AG04450 (cell line): ENCODE results near the gene KLKB1. TPM values are rescaled to one million over a fixed set of nuclear protein-coding genes. Genes with fewer than 3 reads are reported as not detected.

Source experiments
- CTCF ChIA-PET: fragments of 300-600, 350-600 bp; formaldehyde crosslinking; extraction: SDS; loops from one replicate; lab custom pipeline; 2022; ENCODE audit warnings: antibody characterized with exemption, inconsistent platforms; lab: Charles Lee
- POLR2A ChIA-PET: fragments of 350-600 bp; formaldehyde crosslinking; extraction: SDS; loops from one replicate; lab custom pipeline; 2021; ENCODE audit warnings: antibody characterized with exemption, inconsistent platforms; lab: Yijun Ruan, JAX
- DNase-seq: peaks from one replicate; pipeline ENCODE4 v3.0.0-alpha.2; 2011; ENCODE audit warnings: low read depth, low spot score
- H3K27ac ChIP-seq: one replicate; pipeline ENCODE4 v1.5.1; 2012; ENCODE audit warnings: low read depth, low read length, control low read depth
- H3K27me3 ChIP-seq: one replicate; pipeline ENCODE4 v1.6.0; 2012; ENCODE audit warnings: low read length; ENCODE audit not compliant: control insufficient read depth, insufficient read depth
- H3K4me3 ChIP-seq: 2 replicates; pipeline ENCODE4 v1.5.1; 2011; ENCODE audit warnings: mild to moderate bottlenecking, low read depth, low read length, control low read depth
- H3K9me3 ChIP-seq: 2 replicates; pipeline ENCODE4 v1.5.1; 2012; ENCODE audit warnings: low read length; ENCODE audit not compliant: control insufficient read depth, insufficient read depth
- CTCF ChIP-seq: IDR thresholded peaks from 2 replicates; pipeline ENCODE4 v1.5.1; 2011; ENCODE audit warnings: low read depth, low read length, control low read depth, inconsistent platforms
- polyA plus RNA-seq: library from polyadenylated mRNA; depleted of rRNA; stranded (reverse); fragments of >200 nt; gene quantifications from 2 replicates; pipeline ENCODE4 v1.2.3, GENCODE V29; 2011

KLKB1 gene
- polyA plus RNA-seq, 1 experiment: 0.11 TPM

GRCh38 chr4:186204103-186204559 lies 23.2 kb upstream of the KLKB1 start:
- Histone ChIP-seq H3K4me3 (no peak overlapping the region), H3K9me3 (peaks cover 2% of the 10 kb centered on the region; the same call in 1 of the 2 replicates), H3K27me3 (no peaks in the 10 kb centered on the region), H3K27ac (no peak overlapping the region)
- no peak for DNase-seq
- ChIA-PET POLR2A (interaction anchor here (0.7 kb wide), 1 partner anchor 13 kb away, joined by 3 read pairs; the partner anchor contains the start of gene CYP4V2), CTCF (no interaction called here)
- no peak for TF ChIP-seq CTCF

GRCh38 chr4:186204686-186205085 lies 22.6 kb upstream of the KLKB1 start:
- CTCF ChIA-PET: no interaction called here
- no peak for TF ChIP-seq CTCF
- DNase-seq: no peak
- Histone ChIP-seq H3K4me3 (no peak overlapping the region), H3K27ac (no peak overlapping the region), H3K9me3 (peaks cover 3% of the 10 kb centered on the region; the same call in 1 of the 2 replicates), H3K27me3 (no peaks in the 10 kb centered on the region)
- POLR2A ChIA-PET: no interaction called here

GRCh38 chr4:186205156-186205555 lies 22.2 kb upstream of the KLKB1 start:
- ChIA-PET CTCF (no interaction called here), POLR2A (no interaction called here)
- H3K4me3 ChIP-seq: no peak overlapping the region
- H3K9me3 ChIP-seq: peaks cover 3% of the 10 kb centered on the region; the same call in 1 of the 2 replicates
- H3K27ac ChIP-seq: no peak overlapping the region
- TF ChIP-seq CTCF: no peak
- DNase-seq: no peak
- no peaks in the 10 kb centered on the region for H3K27me3 ChIP-seq

- ChIA-PET POLR2A (no interaction called here), CTCF (no interaction called here)
- Histone ChIP-seq H3K4me3 (no peak overlapping the region), H3K27ac (no peak overlapping the region), H3K27me3 (no peaks in the 10 kb centered on the region), H3K9me3 (no peaks in the 10 kb centered on the region)
- DNase-seq: no peak
- no peak for TF ChIP-seq CTCF
These were observed 10.8 kb upstream of the KLKB1 start for GRCh38 chr4:186216465-186217024.

- TF ChIP-seq CTCF: no peak
- Histone ChIP-seq H3K4me3 (no peak overlapping the region), H3K27me3 (no peaks in the 10 kb centered on the region), H3K9me3 (no peaks in the 10 kb centered on the region), H3K27ac (no peak overlapping the region)
- ChIA-PET POLR2A (no interaction called here), CTCF (interaction anchor here (1.0 kb wide), 1 partner anchor 180 kb away, joined by 4 read pairs; no protein-coding TSS in a partner anchor)
- no peak for DNase-seq
These were observed 9.5 kb upstream of the KLKB1 start for GRCh38 chr4:186217733-186218293.
